Esophagus squamous epithelium (tissue), 4 donors: ENCODE measurements around the gene TMEM26.

Source experiments
- CTCF ChIP-seq, 6 experiments: fragments of 450-650 bp in 4 of 6; fragments of 200-600 bp in 2 of 6; sonication (generic) in 2 of 6; IDR thresholded peaks; one replicate each; pipeline ENCODE4 v1.5.1; 2016 to 2019; ENCODE audit warnings: antibody characterized with exemption in 6 of 6, mild to moderate bottlenecking in 4 of 6, moderate library complexity in 4 of 6
- POLR2A ChIP-seq, 4 donors: fragments of 450-650 bp; IDR thresholded peaks; one replicate each; pipeline ENCODE4 v1.6.1; 2017; ENCODE audit warnings: antibody characterized with exemption in 4 of 4, mild to moderate bottlenecking in 4 of 4, moderate library complexity in 3 of 4

DNA sequence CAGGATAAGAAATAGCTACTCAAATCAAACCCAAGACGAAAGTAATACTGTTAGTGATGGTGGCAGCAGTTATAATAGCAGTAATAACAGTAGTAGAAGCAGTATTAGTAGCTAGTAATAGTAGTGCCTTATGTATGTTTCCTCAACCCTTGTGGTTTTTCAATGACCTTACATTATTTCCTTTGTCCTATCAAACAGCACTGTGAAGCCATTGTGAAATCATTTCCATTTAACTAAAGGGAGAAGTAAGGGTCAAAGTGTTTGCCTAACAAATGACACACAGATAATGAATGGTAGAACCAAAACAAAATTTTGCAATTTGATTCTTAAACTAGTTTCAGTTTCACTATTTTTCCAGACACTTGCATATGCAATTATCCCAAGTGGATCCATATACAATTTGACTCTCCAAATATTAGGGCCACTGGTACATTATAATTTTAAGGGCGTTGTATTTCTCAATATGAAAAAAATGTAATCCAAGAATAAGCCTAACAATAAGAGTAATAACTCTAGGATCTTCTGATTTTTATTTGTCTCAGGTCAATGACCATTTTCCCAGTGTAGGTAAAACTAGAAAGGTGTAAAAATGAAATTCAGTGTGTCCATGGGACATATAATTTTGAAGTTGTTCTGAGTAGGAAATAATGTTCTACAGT, 33.7 kb upstream of the TMEM26 start:
- no peak for TF ChIP-seq CTCF (IDR thresholded peaks at IDR 0.05)
- no peak for TF ChIP-seq POLR2A (IDR thresholded peaks at IDR 0.05)
